Loucy (cell line): Measurements from ENCODE around the gene ATP9A.

Experiments
- EZH2phosphoT487 ChIP-seq: fragments of 200-600 bp; IDR thresholded peaks from 2 replicates; pipeline ENCODE4 v1.6.1; 2018; ENCODE audit warnings: antibody characterized with exemption, mild to moderate bottlenecking, moderate library complexity, borderline replicate concordance
- TF ChIP-seq, protein P1 (sequence below): fragments of 200-600 bp; sonication (generic); conservative IDR thresholded peaks from 2 replicates; pipeline ENCODE4 v1.5.1; 2014; ENCODE audit warnings: mild to moderate bottlenecking, antibody characterized with exemption, low read length

- TF ChIP-seq, protein P1, sequence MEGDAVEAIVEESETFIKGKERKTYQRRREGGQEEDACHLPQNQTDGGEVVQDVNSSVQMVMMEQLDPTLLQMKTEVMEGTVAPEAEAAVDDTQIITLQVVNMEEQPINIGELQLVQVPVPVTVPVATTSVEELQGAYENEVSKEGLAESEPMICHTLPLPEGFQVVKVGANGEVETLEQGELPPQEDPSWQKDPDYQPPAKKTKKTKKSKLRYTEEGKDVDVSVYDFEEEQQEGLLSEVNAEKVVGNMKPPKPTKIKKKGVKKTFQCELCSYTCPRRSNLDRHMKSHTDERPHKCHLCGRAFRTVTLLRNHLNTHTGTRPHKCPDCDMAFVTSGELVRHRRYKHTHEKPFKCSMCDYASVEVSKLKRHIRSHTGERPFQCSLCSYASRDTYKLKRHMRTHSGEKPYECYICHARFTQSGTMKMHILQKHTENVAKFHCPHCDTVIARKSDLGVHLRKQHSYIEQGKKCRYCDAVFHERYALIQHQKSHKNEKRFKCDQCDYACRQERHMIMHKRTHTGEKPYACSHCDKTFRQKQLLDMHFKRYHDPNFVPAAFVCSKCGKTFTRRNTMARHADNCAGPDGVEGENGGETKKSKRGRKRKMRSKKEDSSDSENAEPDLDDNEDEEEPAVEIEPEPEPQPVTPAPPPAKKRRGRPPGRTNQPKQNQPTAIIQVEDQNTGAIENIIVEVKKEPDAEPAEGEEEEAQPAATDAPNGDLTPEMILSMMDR = no peak
- TF ChIP-seq EZH2phosphoT487 = no peak
These were observed 36.5 kb downstream of the ATP9A start for GRCh38 chr20:51731731-51732095.
